Tibial artery (tissue), 4 donors: ENCODE data around the gene ZNF277.

Source experiments
- DNase-seq, 2 donors: peaks; one replicate each; pipeline ENCODE4 v3.0.0-alpha.2; 2019
- H3K27ac ChIP-seq, 2 donors: fragments of 200-600 bp; sonication (generic) in 1 of 2; 1 replicate in 1 of 2; 2 replicates in 1 of 2; pipeline ENCODE4 v1.5.1; 2018 to 2019; ENCODE audit warnings: mild to moderate bottlenecking in 1 of 2
- H3K27me3 ChIP-seq, 2 donors: fragments of 200-600 bp; sonication (generic) in 1 of 2; one replicate each; pipeline versions ENCODE4 v1.5.1 to v1.6.0; 2016 to 2019
- H3K36me3 ChIP-seq, 3 donors: fragments of 200-600 bp; sonication (generic) in 2 of 3; one replicate each; pipeline ENCODE4 v1.5.1; 2016 to 2019; ENCODE audit warnings: mild to moderate bottlenecking in 2 of 3
- H3K4me1 ChIP-seq, 4 donors: fragments of 200-600 bp; sonication (generic) in 2 of 4; 1 replicate in 3 of 4; 2 replicates in 1 of 4; pipeline ENCODE4 v1.5.1; 2016 to 2019
- H3K4me3 ChIP-seq, 2 donors: fragments of 200-600 bp; sonication (generic) in 1 of 2; 1 replicate in 1 of 2; 2 replicates in 1 of 2; pipeline ENCODE4 v1.5.1; 2018 to 2019; ENCODE audit warnings: mild to moderate bottlenecking in 2 of 2
- H3K9me3 ChIP-seq, 3 donors: fragments of 200-600 bp; sonication (generic) in 1 of 3; one replicate each; pipeline ENCODE4 v1.5.1; 2016 to 2019
- intact Hi-C: fragments of 100-400 bp; cut with DNase I; formaldehyde crosslinking; loops from one replicate; pipeline ENCODE4 v1.15.0; 2023; ENCODE audit warnings: low total_unique reads
- TF ChIP-seq, protein P1 (sequence below), 2 experiments: fragments of 200-600 bp in 1 of 2; fragments of 450-650 bp in 1 of 2; IDR thresholded peaks; one replicate each; pipeline ENCODE4 v1.5.1; 2017 to 2019; ENCODE audit warnings: antibody characterized with exemption in 2 of 2, mild to moderate bottlenecking in 1 of 2, moderate library complexity in 1 of 2

The ZNF277 gene

GRCh38 chr7:112232212-112232978 lies 25.9 kb downstream of the ZNF277 start:
- Histone ChIP-seq H3K36me3 (no peaks in the 10 kb centered on the region), H3K4me3 (no peak overlapping the region), H3K9me3 (no peaks in the 10 kb centered on the region), H3K4me1 (no peaks in the 10 kb centered on the region), H3K27me3 (no peaks in the 10 kb centered on the region), H3K27ac (no peak overlapping the region)
- DNase-seq = no peak
- intact Hi-C loops = no loop called here
- TF ChIP-seq, protein P1, sequence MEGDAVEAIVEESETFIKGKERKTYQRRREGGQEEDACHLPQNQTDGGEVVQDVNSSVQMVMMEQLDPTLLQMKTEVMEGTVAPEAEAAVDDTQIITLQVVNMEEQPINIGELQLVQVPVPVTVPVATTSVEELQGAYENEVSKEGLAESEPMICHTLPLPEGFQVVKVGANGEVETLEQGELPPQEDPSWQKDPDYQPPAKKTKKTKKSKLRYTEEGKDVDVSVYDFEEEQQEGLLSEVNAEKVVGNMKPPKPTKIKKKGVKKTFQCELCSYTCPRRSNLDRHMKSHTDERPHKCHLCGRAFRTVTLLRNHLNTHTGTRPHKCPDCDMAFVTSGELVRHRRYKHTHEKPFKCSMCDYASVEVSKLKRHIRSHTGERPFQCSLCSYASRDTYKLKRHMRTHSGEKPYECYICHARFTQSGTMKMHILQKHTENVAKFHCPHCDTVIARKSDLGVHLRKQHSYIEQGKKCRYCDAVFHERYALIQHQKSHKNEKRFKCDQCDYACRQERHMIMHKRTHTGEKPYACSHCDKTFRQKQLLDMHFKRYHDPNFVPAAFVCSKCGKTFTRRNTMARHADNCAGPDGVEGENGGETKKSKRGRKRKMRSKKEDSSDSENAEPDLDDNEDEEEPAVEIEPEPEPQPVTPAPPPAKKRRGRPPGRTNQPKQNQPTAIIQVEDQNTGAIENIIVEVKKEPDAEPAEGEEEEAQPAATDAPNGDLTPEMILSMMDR (IDR thresholded peaks at IDR 0.05) = no peak

- TF ChIP-seq, protein P1 (IDR thresholded peaks at IDR 0.05) = no peak
- H3K9me3 ChIP-seq = no peaks in the 10 kb centered on the region
Observed at GRCh38 chr7:112233048-112233697, 26.7 kb downstream of the ZNF277 start.

DNA sequence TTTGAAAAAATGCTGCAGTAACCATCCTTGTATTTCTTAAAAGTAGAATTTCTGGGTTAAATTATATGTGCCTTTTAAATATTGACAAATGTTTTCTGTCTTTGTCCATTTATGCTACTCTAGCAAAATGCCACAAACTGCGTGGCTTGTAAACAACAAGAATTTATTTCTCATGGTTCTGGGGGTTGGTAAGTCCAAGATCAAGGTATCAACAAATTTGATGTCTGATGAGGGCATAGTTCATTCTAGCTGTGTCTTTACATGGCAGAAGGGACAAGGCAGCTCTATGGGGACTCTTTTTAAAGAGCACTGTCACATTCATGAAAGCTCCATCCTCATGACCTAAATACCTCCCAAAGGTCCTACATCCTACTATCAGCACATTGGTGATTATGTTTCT lies 27.7 kb downstream of the ZNF277 start:
- Histone ChIP-seq H3K9me3 (no peaks in the 10 kb centered on the region), H3K27me3 (no peaks in the 10 kb centered on the region), H3K36me3 (no peaks in the 10 kb centered on the region), H3K4me3 (no peak overlapping the region), H3K4me1 (no peaks in the 10 kb centered on the region), H3K27ac (no peak overlapping the region)
- no peak for DNase-seq
- intact Hi-C loops = no loop called here
- TF ChIP-seq, protein P1 (IDR thresholded peaks at IDR 0.05) = no peak

More at GRCh38 chr7:112233048-112233697, 26.7 kb downstream of the ZNF277 start:
- intact Hi-C loops = no loop called here
- Histone ChIP-seq H3K36me3 (no peaks in the 10 kb centered on the region), H3K4me1 (no peaks in the 10 kb centered on the region), H3K4me3 (no peak overlapping the region), H3K27ac (no peak overlapping the region), H3K27me3 (no peaks in the 10 kb centered on the region)
- no peak for DNase-seq

- H3K4me3 ChIP-seq = no peak overlapping the region
- no peaks in the 10 kb centered on the region for H3K9me3 ChIP-seq
- no peaks in the 10 kb centered on the region for H3K4me1 ChIP-seq
- DNase-seq = no peak
- TF ChIP-seq, protein P1 (IDR thresholded peaks at IDR 0.05) = no peak
- intact Hi-C loops = no loop called here
- H3K27me3 ChIP-seq = no peaks in the 10 kb centered on the region
- no peaks in the 10 kb centered on the region for H3K36me3 ChIP-seq
- no peak overlapping the region for H3K27ac ChIP-seq
Observed at GRCh38 chr7:112236597-112236996, 30.1 kb downstream of the ZNF277 start.

DNA sequence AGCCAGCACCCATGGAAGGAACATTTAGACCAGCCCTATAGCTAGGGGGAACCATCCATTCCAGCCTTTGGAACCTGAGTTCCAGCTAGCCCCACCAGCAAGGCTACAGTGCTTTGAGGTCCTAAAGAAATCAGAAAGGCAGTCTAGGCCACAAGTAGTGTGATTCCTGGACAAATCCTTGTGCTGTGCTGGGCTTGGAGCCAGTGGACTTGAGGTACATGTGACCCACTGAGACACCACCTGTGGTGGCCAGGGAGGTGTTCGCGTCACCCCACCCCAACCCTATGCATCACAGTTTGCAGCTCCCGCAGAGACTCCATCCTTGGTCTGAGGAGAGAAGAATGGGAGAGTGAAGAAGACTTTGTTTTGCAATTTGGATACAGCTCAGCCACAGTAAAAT lies 31.8 kb downstream of the ZNF277 start:
- intact Hi-C loops = no loop called here
- DNase-seq = no peak
- Histone ChIP-seq H3K27ac (no peak overlapping the region), H3K27me3 (no peaks in the 10 kb centered on the region), H3K36me3 (no peaks in the 10 kb centered on the region), H3K9me3 (no peaks in the 10 kb centered on the region), H3K4me3 (no peak overlapping the region), H3K4me1 (no peaks in the 10 kb centered on the region)
- TF ChIP-seq, protein P1 (IDR thresholded peaks at IDR 0.05) = no peak
